ENCODE results near the gene C6orf62.
"Not testable (repeated sequence)": the region's sequence is repeated elsewhere in the genome, so short reads cannot be mapped to it uniquely, and the experiment has no call there.

C6orf62 gene

DNA sequence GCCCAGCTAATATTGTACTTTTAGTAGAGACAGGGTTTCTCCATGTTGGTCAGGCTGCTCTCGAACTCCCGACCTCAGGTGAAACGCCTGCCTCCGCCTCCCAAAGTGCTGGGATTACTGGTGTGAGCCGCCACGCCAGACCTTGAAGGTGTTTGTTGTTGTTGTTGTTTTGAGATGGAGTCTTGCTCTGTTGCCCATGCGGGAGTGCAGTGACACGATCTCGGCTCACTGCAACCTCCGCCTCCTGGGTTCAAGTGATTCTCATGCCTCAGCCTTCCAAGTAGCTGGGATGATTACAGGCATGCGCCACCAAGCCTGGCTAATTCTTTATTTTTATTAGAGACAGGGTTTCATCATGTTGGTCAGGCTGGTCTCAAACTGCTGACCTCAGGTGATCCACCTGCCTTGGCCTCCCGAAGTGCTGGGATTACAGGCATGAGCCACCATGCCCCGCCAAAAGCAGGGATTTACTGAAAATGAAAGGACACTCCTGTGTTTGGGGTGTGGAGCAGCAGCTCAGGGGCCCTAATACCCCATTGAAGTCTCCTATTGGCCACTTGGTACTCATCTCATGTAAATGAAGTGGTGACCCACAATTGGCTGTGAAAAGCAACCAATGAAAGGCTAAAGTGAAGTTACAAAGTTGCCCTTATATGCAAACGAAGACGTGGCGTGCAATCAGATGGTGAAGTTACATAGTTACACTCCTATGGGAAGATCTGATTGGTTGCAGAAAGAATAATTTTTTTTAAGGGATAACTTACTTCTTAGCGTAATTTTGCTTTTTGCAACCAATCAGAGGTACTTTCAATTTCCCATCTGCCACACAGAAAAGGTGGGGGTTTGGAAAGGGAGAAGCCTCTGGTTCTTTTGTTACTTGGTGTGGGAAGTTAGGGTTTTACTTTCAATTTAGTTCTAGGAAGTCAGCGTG is 50.6 kb downstream of the C6orf62 start:
- DNase-seq (ENCODE audit: low read depth) = not testable (repeated sequence)

DNA sequence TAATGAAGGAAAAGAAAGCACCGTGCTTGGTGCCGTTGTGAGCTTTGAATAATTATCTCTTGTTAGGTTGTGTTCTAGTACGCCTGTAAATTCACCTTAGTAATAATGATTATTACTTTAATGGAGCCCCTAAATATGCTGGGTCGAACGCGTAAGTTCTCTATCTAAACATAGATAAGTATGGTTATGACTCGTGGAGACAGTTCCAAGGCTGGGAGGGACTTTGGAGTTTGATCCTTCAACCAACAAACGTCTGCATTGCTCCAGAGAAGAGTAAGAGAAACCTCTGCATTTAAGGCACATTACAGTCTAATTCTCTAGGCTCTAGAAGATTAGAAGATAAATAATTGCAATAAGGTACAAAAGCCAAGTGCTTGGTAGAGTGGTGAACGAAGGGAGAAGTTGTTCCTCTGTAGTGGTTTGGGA is 51.6 kb downstream of the C6orf62 start:
- no peak for DNase-seq (ENCODE audit: low read depth)

DNA sequence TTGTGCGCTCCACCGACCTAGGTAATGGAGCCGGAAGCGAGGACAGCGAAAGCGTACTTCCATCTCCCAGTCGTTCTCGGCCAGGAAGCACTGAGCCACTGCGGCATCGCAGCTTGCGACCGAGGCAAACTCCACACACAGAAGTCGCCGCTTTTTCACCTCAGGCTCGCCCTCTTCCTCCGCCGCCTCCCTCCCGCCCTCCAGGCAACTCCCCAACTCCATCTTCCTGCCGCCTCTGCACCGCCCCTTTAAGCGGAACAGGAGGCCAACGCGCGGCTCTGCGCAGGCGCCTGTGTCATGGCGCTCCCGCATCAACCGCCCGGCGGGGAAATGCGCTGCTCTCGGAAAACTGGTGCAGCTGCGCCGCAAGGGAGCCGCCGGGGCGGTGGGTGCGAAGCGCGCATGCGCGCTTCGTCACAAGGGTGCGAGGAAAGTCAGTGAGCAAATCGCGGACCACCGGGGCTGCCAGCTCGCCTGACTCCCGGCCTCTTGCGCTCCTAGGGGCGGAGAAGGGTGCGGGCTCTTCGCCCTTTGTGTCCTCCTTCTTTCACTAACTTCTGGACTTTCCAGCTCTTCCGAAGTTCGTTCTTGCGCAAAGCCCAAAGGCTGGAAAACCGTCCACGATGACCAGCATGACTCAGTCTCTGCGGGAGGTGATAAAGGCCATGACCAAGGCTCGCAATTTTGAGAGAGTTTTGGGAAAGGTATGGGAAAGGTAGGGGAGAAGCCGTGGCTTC is 52.1 kb downstream of the C6orf62 start, which contains the start of the genes ACOT13 and TDP2:
ACOT13 (plus strand) TSS at position 437 of the 737 bp plus-strand sequence; CDS start at position 624, 187 bp downstream.
TDP2 (minus strand) TSS at position 259 of the 737 bp plus-strand sequence; CDS start at position 222, 37 bp downstream.
- DNase-seq (ENCODE audit: low read depth) = peak; percentile 94

DNA sequence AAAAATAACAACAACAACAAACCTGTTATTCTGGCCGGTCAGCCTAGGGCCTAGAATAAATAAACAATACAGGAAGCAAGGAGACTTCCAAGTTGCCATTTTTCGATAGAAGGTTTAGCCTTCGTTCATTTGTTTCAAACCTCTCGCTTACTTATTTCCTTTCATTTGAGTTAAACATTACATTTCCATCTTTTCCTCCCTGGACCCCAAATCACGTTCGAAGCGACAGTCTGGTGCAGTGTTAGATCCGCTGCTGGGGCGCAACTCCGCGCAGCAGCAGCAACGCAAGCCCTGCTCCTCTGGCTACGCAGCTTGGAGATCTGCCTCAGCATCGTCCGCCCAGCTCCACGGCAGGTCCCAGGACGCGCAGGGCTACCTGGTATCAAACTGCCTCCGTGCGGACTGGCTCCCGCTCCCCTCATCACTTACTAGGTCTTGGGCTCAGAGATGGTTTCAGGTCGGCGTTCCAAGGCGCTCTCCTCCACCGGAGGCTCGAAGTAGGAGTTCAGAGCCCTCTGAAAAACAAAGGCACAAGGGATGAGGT is 52.8 kb downstream of the C6orf62 start:
- DNase-seq (ENCODE audit: low read depth) = no peak

DNA sequence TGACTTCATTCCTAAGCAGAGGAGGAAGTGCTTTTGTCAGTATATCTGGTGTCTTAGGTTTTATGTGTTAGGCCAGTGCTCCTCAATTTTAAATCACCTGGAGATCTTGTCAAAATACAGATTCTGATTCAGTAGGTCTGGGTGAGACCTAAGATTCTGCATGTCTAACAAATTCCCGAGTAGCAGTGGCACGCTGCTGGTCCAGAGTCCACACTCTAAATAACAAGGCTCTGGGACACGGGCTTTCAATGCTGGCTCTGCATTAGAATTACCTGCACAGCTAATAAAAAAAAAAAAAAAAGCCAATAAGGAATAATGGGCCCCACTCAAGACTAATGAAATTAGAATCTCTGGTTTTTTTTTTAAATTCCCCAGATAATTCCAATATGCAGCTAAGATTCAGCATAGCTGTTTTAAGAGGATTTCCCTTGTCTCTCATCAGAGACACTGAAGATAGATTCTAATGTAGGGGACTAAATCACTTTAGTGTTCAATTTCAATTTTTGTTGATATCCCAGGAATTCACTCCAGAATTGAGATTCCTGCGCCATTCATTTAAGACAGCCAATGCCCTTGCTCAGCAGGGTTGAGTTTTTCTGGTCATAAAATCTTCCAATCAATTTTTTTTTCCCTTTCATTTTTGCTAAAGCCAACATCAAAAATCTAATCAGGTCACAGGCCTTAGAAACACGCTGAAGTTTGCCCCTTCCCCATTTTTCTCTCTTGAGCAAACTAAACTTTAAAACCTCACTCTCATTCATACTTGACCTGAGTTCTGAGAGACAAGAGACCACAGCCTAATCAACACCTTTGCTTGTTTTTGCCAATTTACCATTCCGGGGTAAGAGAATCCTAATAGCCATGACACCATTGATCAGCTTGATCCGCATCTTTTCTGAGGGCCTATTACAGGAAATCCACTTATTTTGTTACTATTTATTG is 54.6 kb downstream of the C6orf62 start:
- no peak for DNase-seq (ENCODE audit: low read depth)

DNA sequence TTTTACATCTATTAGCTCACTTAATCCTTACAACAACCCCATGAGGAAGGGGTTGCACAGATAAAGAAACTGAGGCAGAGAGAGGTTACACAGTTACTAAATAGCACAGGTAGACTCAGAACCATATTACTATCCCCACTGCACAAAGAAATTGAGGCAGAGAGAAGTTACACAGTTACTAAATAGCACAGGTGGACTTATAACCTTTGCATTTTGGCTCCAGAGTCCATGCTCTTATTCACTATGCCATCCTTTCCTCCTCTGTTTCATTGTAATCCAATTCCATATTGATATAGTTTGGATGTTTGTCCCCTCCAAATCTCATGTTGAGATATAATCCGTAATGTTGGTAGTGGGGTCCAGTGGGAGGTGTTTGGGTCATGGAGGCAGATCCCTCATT is 55.8 kb downstream of the C6orf62 start:
- DNase-seq (ENCODE audit: low read depth) = no peak

DNA sequence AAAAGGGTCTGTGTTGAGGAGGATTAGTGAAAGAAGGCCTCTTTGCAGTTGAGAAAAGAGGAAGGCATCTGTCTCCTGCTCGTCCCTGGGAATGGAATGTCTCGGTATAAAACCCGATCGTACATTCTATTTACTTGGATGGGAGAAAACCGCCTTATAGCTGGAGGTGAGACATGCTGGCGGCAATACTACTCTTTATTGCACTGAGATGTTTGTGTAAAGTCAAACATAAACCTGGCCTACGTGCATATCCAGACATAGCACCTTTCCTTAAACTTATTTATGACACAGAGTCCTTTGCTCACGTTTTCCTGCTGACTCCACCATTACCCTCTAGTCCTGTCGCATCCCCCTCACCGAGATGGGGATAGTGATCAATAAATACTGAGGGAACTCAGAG is 56.7 kb downstream of the C6orf62 start:
- DNase-seq (ENCODE audit: low read depth) = no peak

DNA sequence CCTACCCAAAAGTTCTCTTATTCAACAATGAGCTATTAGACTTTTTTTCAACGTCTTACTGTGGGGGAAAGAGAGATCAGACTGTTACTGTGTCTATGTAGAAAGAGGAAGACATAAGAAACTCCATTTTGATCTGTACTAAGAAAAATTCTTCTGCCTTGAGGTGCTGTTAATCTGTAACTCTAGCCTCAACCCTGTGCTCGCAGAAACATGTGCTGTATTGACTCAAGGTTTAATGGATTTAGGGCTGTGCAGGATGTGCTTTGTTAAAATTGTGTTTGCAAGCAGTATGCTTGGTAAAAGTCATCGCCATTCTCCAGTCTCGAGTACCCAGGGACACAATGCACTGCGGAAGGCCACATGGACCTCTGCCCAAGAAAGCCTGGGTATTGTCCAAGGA is 57.2 kb downstream of the C6orf62 start:
- not testable (repeated sequence) for DNase-seq (ENCODE audit: low read depth)

DNA sequence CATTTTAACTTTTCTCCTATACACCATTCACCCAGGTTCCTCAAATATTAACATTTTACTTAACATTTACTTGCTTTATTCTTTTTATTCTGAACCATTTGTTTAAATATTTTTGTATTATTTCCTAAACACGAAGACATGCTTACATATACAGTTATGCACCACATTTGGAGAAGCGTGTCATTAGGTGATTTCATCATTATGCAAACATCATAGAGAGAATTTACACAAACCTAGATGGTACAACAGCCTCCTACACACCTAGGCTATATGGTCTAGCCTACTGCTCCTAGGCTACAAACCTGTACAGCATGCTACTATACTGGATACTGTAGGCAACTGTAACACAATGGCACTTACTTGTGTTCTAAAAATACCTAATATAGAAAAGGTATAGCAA is 58.8 kb downstream of the C6orf62 start:
- no peak for DNase-seq (ENCODE audit: low read depth)

DNA sequence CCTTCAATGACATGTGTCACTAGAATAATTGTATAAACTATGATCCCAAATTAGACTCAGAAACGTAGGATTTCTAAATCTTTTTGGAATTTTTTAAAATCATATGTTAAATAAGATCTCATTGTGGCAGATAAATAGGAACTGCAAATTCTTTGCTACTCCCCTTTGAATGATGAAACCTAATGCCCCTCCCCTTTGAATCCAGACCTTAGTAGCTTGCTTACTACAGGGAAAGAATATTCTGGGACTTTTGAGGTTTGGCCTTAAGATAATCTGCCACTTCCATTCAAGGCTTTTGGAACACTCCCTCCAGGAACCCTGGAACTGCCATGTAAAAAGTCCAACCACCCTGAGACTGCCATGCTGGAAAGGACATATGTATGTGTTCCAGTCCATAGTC is 59.4 kb downstream of the C6orf62 start:
- no peak for DNase-seq (ENCODE audit: low read depth)

DNA sequence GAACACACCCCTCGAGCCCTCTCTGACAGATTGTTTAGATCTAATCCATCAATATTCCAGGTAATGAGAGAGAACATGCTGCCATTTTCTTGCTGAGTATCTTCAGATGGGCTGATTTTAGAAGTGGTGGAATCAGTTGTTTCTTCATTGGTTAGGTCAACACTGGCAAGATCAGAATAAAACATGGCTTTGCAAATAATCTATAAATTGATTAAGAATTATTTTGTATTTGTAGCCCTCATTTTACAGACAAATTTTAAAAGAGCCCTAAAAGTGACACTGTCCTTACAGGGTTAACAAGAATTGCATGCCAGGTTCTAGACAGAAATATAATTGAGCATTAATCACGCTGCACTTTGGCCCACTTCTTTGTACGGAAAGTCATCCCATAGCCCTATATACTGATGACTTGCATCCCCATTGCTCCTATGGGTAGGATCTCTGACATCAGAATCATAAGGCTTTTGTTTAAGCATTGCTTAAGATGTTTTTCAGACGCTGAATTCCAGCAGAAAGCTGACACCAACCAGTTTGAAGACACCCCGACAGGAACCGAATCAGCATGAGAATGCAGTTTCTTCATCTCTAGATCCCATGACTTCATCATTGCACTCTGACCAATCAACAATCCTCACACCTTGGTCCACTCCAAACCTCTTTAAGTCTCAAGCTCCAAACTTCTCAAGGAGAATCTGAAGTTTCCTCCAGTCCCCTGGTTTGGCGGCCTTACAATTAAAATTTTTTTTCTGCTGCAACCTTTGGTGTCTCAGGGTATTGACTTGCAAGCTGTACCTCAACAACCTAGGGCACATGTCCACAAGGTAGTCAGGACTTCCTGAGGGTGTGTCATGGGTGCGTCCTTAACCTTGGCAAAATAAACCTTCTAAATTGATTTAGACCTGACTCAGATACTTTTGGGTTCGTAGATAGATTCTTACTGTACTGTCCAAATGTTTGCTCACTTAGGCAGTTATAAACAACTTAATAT is 60.1 kb downstream of the C6orf62 start:
- peak; percentile 77 for DNase-seq (ENCODE audit: low read depth)

DNA sequence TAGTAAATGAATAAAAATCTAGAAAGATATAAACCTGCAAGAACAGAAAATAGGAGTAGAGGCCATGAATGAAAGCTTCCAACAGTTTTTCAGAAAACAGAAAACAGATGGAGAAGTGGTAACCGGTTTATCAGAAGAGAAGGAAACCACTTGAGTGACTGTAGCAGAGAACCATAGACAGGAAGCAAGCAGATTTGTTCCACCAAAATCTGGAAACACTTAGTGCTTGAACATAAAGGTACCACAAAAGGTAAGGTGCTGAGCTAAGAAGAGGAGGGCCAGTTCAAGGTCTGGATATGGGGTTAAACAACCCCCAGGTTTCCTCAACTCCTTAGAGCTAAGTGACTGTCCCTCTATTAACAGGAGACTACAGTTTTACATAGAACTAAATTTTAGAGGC is 63.7 kb downstream of the C6orf62 start:
- DNase-seq (ENCODE audit: low read depth) = no peak
